ENCODE results near the gene ZNF25.

DNA sequence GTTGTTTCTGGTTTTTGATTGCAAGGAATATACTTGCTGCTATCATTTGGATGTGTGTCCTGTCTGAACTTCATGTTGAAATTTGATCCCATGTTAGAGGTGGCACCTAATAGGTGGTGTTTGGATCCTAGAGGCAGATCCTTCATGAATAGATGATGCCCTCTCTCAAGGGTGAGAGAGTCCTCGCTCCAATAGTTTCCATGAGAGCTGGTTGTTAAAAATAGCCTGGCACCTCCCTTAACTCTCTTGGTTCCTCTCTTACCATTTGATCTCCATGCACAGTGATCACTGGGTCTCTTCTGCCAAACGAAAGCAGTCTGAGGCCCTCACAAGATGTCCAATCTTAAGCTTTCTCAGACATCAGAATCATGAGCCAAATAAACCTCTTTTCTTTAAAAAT, 70.1 kb downstream of the ZNF25 start:
- TF ChIP-seq, protein P1, sequence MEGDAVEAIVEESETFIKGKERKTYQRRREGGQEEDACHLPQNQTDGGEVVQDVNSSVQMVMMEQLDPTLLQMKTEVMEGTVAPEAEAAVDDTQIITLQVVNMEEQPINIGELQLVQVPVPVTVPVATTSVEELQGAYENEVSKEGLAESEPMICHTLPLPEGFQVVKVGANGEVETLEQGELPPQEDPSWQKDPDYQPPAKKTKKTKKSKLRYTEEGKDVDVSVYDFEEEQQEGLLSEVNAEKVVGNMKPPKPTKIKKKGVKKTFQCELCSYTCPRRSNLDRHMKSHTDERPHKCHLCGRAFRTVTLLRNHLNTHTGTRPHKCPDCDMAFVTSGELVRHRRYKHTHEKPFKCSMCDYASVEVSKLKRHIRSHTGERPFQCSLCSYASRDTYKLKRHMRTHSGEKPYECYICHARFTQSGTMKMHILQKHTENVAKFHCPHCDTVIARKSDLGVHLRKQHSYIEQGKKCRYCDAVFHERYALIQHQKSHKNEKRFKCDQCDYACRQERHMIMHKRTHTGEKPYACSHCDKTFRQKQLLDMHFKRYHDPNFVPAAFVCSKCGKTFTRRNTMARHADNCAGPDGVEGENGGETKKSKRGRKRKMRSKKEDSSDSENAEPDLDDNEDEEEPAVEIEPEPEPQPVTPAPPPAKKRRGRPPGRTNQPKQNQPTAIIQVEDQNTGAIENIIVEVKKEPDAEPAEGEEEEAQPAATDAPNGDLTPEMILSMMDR (IDR thresholded peaks at IDR 0.05; ENCODE audit: borderline replicate concordance, extremely low read depth, low read length, poor library complexity, severe bottlenecking) = no peak
- TF ChIP-seq EZH2 (IDR thresholded peaks at IDR 0.05; ENCODE audit: borderline replicate concordance, low read depth, low read length, severe bottlenecking) = no peak

All from DND-41 (cell line).